Measurements from ENCODE around the gene ARHGAP19.

Gene ARHGAP19

GRCh38 chr10:97256356-97256755 lies 36.1 kb downstream of the ARHGAP19 start:
- Histone ChIP-seq H3K4me1 (ENCODE audit: insufficient read depth, low read length, severe bottlenecking) (no peaks in the 10 kb centered on the region), H3F3A (ENCODE audit: insufficient read depth, low read length) (no peaks in the 10 kb centered on the region), H3K27ac (ENCODE audit: low read depth, low read length, poor library complexity, severe bottlenecking) (no peak overlapping the region), H3K9me3 (ENCODE audit: low read length) (no peaks in the 10 kb centered on the region), H3K4me3 (ENCODE audit: low read depth, low read length, poor library complexity, severe bottlenecking) (no peak overlapping the region), H3K4me2 (ENCODE audit: low read length) (no peak overlapping the region), H2AFZ (ENCODE audit: low read length) (no peak overlapping the region), H3K9me2 (ENCODE audit: low read depth, low read length) (no peaks in the 10 kb centered on the region), H3K79me2 (ENCODE audit: insufficient read depth, low read length) (no peaks in the 10 kb centered on the region), H4K20me1 (ENCODE audit: insufficient read depth, low read length) (no peaks in the 10 kb centered on the region), H3K27me3 (ENCODE audit: insufficient read depth, low read length) (no peaks in the 10 kb centered on the region), H3K9ac (ENCODE audit: low read length) (no peak overlapping the region), H3K36me3 (ENCODE audit: insufficient read depth, low read length) (peaks cover 24% of the 10 kb centered on the region)
- TF ChIP-seq EZH2 (IDR thresholded peaks at IDR 0.05; ENCODE audit: borderline replicate concordance, low read length) (no peak), CTCF (IDR thresholded peaks at IDR 0.05; ENCODE audit: low read length) (no peak)

- Histone ChIP-seq H3F3A (ENCODE audit: insufficient read depth, low read length) (no peaks in the 10 kb centered on the region), H3K9ac (ENCODE audit: low read length) (no peak overlapping the region), H3K79me2 (ENCODE audit: insufficient read depth, low read length) (no peaks in the 10 kb centered on the region), H2AFZ (ENCODE audit: low read length) (no peak overlapping the region), H3K4me2 (ENCODE audit: low read length) (no peak overlapping the region), H3K27ac (ENCODE audit: low read depth, low read length, poor library complexity, severe bottlenecking) (no peak overlapping the region), H3K4me1 (ENCODE audit: insufficient read depth, low read length, severe bottlenecking) (no peaks in the 10 kb centered on the region), H3K9me3 (ENCODE audit: low read length) (no peaks in the 10 kb centered on the region), H3K36me3 (ENCODE audit: insufficient read depth, low read length) (peaks cover 24% of the 10 kb centered on the region), H3K4me3 (ENCODE audit: low read depth, low read length, poor library complexity, severe bottlenecking) (no peak overlapping the region), H4K20me1 (ENCODE audit: insufficient read depth, low read length) (no peaks in the 10 kb centered on the region), H3K9me2 (ENCODE audit: low read depth, low read length) (no peaks in the 10 kb centered on the region), H3K27me3 (ENCODE audit: insufficient read depth, low read length) (no peaks in the 10 kb centered on the region)
- TF ChIP-seq CTCF (IDR thresholded peaks at IDR 0.05; ENCODE audit: low read length) (no peak), EZH2 (IDR thresholded peaks at IDR 0.05; ENCODE audit: borderline replicate concordance, low read length) (no peak)
Measured at GRCh38 chr10:97255512-97256293, 36.7 kb downstream of the ARHGAP19 start.

GRCh38 chr10:97254694-97255093 lies 37.7 kb downstream of the ARHGAP19 start:
- H2AFZ ChIP-seq (ENCODE audit: low read length): no peak overlapping the region
- no peaks in the 10 kb centered on the region for H3K9me2 ChIP-seq (ENCODE audit: low read depth, low read length)
- H3K4me3 ChIP-seq (ENCODE audit: low read depth, low read length, poor library complexity, severe bottlenecking): no peak overlapping the region
- no peak overlapping the region for H3K27ac ChIP-seq (ENCODE audit: low read depth, low read length, poor library complexity, severe bottlenecking)
- H3K4me2 ChIP-seq (ENCODE audit: low read length): no peak overlapping the region
- no peaks in the 10 kb centered on the region for H3F3A ChIP-seq (ENCODE audit: insufficient read depth, low read length)
- H3K9ac ChIP-seq (ENCODE audit: low read length): no peak overlapping the region
- peaks cover 24% of the 10 kb centered on the region for H3K36me3 ChIP-seq (ENCODE audit: insufficient read depth, low read length)
- no peaks in the 10 kb centered on the region for H3K27me3 ChIP-seq (ENCODE audit: insufficient read depth, low read length)
- no peaks in the 10 kb centered on the region for H3K9me3 ChIP-seq (ENCODE audit: low read length)
- H3K79me2 ChIP-seq (ENCODE audit: insufficient read depth, low read length): no peaks in the 10 kb centered on the region
- H3K4me1 ChIP-seq (ENCODE audit: insufficient read depth, low read length, severe bottlenecking): no peaks in the 10 kb centered on the region
- H4K20me1 ChIP-seq (ENCODE audit: insufficient read depth, low read length): no peaks in the 10 kb centered on the region
- TF ChIP-seq CTCF (IDR thresholded peaks at IDR 0.05; ENCODE audit: low read length) (no peak), EZH2 (IDR thresholded peaks at IDR 0.05; ENCODE audit: borderline replicate concordance, low read length) (no peak)
